GM12873 (cell line): Measurements from ENCODE around the gene ALOXE3.

Source experiments
- TF ChIP-seq, protein P1 (sequence below): IDR thresholded peaks from 2 replicates; pipeline ENCODE4 v1.5.1; 2012; ENCODE audit warnings: low read depth, mild to moderate bottlenecking, moderate library complexity, low read length, control low read depth; ENCODE audit not compliant: insufficient read depth; ENCODE audit errors: missing control alignments

Gene ALOXE3

DNA sequence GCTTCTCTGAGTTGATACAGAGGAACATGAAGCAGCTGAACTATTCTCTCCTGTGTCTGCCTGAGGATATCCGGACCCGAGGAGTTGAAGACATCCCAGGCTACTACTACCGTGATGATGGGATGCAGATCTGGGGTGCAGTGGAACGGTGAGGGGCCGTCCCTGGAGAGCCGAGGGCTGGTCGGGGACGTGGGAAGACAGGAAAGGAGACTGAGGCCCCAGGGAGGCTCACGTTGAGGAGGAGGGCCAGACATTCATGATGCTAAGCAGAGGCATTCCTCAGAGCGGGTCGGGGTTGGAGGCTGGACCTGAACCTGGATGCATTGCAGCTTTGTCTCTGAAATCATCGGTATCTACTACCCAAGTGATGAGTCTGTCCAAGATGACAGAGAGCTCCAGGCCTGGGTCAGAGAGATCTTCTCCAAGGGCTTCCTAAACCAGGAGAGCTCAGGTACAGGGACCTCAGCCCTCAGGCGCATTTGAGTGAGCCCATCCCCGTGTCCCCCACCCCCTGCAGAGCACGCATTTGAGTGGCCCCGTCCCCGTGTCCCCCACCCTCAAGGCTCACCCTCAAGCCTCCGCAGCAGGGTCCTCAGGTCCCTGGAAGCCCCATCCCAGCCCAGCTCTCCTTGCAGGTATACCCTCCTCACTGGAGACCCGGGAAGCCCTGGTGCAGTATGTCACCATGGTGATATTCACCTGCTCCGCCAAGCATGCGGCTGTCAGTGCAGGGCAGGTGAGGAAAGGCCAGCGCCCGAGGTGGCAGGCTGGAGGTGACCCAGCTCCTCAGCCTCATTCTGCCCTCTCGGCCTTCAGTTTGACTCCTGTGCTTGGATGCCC lies 71.2 kb downstream of the ALOXE3 start:
- TF ChIP-seq, protein P1, sequence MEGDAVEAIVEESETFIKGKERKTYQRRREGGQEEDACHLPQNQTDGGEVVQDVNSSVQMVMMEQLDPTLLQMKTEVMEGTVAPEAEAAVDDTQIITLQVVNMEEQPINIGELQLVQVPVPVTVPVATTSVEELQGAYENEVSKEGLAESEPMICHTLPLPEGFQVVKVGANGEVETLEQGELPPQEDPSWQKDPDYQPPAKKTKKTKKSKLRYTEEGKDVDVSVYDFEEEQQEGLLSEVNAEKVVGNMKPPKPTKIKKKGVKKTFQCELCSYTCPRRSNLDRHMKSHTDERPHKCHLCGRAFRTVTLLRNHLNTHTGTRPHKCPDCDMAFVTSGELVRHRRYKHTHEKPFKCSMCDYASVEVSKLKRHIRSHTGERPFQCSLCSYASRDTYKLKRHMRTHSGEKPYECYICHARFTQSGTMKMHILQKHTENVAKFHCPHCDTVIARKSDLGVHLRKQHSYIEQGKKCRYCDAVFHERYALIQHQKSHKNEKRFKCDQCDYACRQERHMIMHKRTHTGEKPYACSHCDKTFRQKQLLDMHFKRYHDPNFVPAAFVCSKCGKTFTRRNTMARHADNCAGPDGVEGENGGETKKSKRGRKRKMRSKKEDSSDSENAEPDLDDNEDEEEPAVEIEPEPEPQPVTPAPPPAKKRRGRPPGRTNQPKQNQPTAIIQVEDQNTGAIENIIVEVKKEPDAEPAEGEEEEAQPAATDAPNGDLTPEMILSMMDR, result no peak

DNA sequence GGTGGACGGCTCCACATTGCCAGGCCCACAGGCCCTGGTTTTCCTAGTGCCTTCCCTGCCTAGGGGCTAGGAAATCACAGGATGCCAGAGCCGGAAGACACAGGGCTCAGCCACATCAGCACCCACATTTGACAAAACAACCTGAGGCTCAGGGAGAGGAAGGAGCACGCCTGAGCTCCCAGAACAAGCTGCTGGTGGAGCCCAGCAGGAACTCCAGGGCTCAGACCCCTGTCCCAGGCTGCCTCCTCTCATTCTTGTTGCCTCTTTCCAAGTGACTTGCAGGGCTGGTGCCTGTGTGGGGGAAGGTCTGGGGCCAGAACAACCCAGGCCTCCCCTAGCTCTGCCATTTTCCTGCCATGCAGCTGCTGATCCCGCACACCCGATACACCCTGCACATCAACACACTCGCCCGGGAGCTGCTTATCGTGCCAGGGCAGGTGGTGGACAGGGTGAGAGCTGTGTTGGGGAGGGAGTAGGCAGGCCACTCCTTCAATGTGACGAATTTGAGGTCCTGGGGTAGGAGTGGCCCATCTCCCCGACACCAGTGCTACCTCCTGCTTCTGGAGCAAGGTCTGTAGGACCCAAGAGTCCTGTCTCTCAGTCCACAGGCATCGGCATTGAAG lies 71.9 kb downstream of the ALOXE3 start:
- TF ChIP-seq, protein P1, result no peak
